ENCODE data around the gene NFU1.

The NFU1 gene

DNA sequence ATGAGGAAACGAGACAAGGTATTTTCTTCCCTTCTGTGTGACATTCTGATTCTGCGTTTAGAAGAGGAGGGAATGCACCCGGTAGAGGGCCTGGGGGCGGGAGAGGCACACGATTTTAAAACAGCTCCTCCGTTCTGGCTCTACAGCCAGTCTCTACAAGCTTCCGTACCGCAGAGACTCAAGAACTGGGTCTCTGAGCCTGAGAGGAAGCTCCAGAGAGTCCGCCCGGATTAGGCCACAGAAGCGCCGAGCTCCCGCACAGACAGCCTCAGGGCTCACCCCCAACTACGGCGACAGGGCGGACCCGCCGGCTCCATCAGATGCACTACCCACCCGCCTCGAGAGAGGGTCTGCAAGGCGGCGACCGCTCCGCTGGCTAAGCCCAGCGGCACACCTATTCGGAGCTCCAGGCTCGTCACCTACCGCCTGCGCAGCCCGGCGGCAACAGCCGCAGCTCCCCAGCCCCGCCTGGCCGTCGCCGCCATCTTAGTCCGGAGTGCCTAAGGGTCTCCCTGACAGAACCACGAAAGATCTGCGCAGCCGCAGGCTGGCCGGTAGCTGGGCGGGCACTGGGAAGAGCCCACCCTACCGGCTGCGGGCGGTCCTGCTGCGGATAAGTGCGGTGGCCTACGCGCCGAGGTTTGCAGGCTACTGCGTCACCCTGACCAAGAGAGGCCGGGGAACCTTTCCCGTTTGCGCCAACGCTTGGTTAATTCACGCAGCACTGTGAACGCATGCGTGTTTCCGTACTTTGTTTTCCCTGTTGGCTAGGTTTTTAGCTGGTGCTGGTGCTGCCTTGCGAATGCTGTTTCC is at the start of gene NFU1:
NFU1 (minus strand) TSS at position 498 of the 813 bp plus-strand sequence; CDS start at position 485, 13 bp downstream.
- DNase-seq (ENCODE audit: low read depth in 3 of 3) = peak; percentile 64 to 73 (median 69)

- no peak for DNase-seq (ENCODE audit: low read depth in 3 of 3)
Observed at GRCh38 chr2:69483696-69484095, 46.5 kb upstream of the NFU1 start.

- no peak for DNase-seq (ENCODE audit: low read depth in 3 of 3)
Observed at GRCh38 chr2:69483024-69483423, 45.8 kb upstream of the NFU1 start.

DNA sequence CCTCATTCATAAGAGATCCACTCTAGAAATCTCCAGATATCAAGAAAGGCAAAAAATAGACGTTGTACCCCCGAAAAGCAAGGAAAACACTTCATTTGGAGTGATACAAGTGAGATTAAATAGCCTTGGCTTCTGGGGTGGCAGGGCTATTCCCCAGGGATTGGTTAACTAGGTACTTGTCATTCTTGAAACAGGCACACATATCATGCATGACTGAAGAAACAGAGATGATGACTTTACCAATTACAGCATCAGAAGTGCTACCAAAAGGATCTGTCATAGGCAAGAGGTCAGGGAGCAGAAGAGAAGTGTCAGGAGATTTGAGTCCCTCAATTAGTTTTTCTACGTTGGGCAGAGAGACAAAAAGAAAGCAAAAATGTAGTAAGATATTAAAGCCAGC is 45.2 kb upstream of the NFU1 start:
- no peak for DNase-seq (ENCODE audit: low read depth in 3 of 3)

- no peak for DNase-seq (ENCODE audit: low read depth in 3 of 3)
Observed at GRCh38 chr2:69481421-69481820, 44.2 kb upstream of the NFU1 start.

GRCh38 chr2:69477627-69478026 is 40.4 kb upstream of the NFU1 start:
- no peak for DNase-seq (ENCODE audit: low read depth in 3 of 3)

DNA sequence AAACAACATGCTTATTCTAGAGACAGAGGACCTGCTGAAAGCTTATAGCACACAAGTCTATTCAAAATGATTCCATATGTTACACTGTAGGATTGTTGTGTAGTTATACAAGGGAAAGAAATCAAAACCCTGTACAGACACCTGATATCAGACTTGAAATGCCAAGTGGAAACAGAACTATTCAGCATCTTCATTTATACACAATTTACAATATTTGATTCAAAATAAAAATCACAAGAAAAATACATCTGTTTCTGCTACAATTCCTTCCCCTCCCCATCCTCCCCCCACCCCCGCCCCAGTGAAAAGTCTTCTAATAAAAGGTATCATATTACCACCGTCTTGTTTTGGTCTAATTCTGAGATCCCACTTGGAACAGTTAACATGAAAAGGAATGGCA is 37.5 kb upstream of the NFU1 start:
- DNase-seq (ENCODE audit: low read depth in 3 of 3) = no peak

DNA sequence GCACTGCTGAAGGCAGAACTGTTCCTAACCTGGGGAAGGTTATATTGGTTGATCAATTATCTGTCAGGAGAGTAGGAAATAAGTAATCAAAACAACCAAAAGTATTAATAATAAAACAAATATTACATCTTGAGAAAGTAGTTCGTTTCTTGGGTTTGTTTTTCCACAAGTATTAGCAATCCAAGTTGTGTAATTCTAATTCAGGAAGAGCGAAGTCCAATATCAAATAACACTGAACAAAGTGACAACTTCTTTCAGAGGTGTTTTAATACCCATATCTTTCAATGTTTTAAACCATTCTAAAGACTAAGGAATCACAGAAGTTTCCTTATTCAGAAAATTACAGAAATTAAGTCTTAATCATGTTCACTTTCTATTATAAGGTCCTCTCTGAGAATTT is 34.6 kb upstream of the NFU1 start:
- DNase-seq (ENCODE audit: low read depth in 3 of 3) = no peak

GRCh38 chr2:69470911-69471310 is 33.7 kb upstream of the NFU1 start:
- DNase-seq (ENCODE audit: low read depth in 3 of 3) = no peak

GRCh38 chr2:69469784-69470183 is 32.5 kb upstream of the NFU1 start:
- no peak for DNase-seq (ENCODE audit: low read depth in 3 of 3)

GRCh38 chr2:69469375-69469774 is 32.1 kb upstream of the NFU1 start:
- no peak for DNase-seq (ENCODE audit: low read depth in 3 of 3)

DNA sequence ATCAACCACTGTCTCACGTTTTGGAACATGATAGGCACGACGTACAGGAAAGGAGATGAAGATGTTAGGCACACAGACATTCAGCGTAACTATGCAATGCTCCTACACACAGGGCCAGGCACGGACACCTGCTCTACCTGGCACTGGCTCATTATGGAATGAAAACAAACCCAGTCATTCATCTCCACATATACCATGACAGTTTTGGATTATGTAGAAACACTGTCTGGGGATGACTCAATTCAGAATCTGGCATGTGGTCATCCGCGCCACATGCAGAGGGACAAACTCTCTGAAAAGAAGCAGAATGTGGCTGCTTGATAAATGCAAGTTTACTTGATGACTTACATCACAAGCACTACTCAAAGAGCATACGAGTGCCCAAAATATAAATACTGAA is 29.5 kb upstream of the NFU1 start:
- no peak for DNase-seq (ENCODE audit: low read depth in 3 of 3)

DNA sequence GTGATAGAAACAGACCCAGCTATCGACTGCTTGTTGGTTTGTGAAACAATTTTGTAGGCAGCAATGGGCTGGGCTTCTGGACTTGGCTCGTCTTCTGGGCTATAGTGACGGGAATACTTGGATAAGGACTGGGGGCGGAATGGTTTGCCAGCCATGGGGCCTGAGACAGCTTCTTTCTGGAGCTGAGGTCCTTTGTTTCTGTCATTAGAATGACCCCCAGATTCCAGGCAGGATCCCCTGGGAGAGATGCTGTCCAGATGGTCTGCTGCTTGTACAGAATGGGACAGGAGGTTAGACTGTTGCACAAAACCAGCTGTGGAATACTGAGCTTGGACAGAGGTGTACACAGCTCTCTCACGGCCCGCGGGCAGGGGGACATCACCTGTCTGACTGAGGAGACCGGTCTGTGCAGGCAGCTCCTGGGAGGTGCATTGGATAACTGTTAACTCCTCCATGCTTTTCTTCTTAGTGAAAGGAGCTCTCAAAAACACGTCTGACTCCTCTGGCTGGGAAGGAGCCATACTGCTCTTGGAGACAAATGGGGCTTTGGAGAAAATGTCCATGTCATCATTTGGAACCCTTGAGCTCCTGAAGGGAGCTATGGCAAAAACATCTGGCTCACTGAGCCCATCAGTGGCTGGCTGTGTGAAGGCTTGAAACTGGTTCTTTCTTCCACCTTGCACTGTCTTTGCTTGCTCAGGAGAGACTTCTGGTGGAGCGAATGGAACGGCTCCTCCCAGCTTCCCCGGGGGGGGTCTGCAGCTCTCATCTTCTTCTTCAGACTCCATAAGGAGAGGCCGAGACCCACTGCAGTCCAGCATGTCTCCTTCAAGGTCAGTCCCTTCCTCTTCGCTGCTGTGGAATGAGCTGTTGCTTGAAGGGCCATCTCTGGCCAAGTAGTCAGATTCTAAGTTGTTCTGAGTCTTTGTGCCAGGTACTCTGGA is 28.6 kb upstream of the NFU1 start:
- no peak for DNase-seq (ENCODE audit: low read depth in 3 of 3)

DNA sequence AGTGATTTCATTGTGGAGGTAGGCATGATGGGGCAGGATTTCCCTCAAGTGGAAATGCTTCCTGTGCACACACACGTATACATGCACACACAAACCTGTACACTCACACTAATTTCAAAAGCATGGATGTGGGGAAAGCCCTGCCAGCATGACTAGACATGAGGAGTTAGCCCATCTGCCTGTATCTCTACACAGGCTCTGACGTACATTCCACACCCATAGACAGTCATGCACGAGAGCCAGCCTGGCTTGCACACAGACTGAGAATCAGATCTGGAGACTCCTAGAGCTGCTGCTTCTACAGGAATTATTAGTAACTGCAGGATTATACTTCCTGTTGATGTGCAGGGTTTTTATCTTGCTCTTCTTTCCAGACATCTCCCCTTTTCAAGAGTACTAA is 27.3 kb upstream of the NFU1 start:
- DNase-seq (ENCODE audit: low read depth in 3 of 3) = no peak

DNA sequence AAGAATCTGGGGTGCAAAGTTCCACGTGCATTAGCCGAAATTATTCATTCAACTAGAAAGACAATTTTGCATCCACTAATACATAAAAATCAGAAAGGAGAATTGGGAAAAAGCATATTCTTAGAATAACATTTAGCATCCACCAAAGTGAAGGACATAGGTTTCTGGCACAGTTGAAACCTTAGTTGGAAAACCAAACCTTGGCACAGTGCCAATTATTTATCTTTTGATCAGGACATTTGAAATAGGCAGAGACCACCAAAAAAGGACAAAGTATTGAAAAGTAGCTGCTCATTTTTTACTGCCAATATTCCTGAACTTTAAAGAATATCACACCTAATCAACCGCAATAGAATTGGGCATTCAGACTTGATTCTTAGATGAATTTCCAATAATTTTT is 25.5 kb upstream of the NFU1 start:
- no peak for DNase-seq (ENCODE audit: low read depth in 3 of 3)

GRCh38 chr2:69461404-69461803 is 24.2 kb upstream of the NFU1 start:
- no peak for DNase-seq (ENCODE audit: low read depth in 3 of 3)

- DNase-seq (ENCODE audit: low read depth in 3 of 3) = no peak
Observed at GRCh38 chr2:69459936-69460335, 22.7 kb upstream of the NFU1 start.

- DNase-seq (ENCODE audit: low read depth in 3 of 3) = no peak
Observed at GRCh38 chr2:69456950-69457445, 19.8 kb upstream of the NFU1 start.

DNA sequence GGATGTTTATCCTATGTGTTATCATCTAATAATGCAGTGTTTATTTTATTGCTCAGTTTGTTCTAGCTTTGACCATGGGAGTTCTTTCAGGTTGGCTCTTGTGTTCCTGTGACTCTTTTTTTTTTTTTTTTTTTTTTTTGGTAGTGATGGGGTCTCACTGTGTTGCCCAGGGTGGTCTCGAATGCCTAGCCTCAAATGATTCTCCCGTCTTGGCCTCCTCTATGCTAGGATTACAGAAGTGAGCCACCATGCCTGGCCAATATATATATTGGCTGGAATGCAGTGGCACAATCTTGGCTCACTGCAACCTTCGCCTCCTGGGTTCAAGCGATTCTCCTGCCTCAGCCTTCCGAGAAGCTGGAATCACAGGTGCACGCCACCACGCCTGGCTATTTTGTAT is 18.9 kb upstream of the NFU1 start:
- no peak for DNase-seq (ENCODE audit: low read depth in 3 of 3)

DNA sequence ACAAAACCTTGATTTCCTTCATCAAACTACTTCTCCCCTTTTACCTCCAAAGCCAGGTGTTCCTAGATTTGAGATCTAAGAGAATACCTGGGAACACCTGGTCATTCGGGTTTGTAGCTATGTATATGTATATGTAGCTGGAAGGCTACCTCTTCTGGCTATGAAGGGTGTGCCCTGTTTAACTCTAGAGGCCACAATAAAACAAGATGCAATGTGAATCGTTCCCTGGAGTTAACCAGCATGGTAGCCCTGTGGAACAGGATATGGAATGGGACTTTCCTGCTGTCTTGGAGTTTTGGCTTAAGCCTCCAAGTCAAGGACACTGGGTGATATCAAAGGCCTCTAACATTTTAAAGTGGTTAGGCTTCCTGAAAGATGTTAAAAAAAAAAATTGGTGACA is 17.7 kb upstream of the NFU1 start:
- DNase-seq (ENCODE audit: low read depth in 3 of 3) = no peak

GRCh38 chr2:69453475-69454129 is 16.4 kb upstream of the NFU1 start:
- DNase-seq (ENCODE audit: low read depth in 3 of 3) = no peak

GRCh38 chr2:69452687-69453086 is 15.5 kb upstream of the NFU1 start:
- no peak for DNase-seq (ENCODE audit: low read depth in 3 of 3)

All from stimulated activated CD4-positive, alpha-beta T cell treated with anti-CD3 and anti-CD28 coated beads, TNF-alpha, amount 100 ng/mL, for 4 hours (primary cell).